Activated CD4-positive, alpha-beta T cell treated with anti-CD3 and anti-CD28 coated beads, Interleukin-2, amount 10 ng/mL, durations not matched to agents 7 days and 5 days (primary cell): ENCODE measurements around the gene TUBB. TPM values are rescaled to one million over a fixed set of nuclear protein-coding genes. Genes with fewer than 3 reads are reported as not detected.
"Not testable (repeated sequence)": the region's sequence is repeated elsewhere in the genome, so short reads cannot be mapped to it uniquely, and the experiment has no call there.

ENCODE experiments used
- CTCF ChIA-PET: fragments of 350-600 bp; sonication (Branson Sonifier 250); formaldehyde crosslinking; loops from one replicate; lab custom pipeline; 2021; ENCODE audit warnings: antibody characterized with exemption; lab: Charles Lee
- POLR2A ChIA-PET: fragments of 350-600 bp; sonication (Branson Sonifier 250); formaldehyde crosslinking; loops from one replicate; lab custom pipeline; 2021; ENCODE audit warnings: antibody characterized with exemption; lab: Charles Lee
- DNase-seq: peaks from one replicate; pipeline ENCODE4 v3.0.0-alpha.2; 2020
- H3K27ac Mint-ChIP-seq: one replicate; pipeline ENCODE4 v1.8.0; 2021; ENCODE audit warnings: mild to moderate bottlenecking, moderate library complexity, mixed read lengths
- H3K27me3 Mint-ChIP-seq: one replicate; pipeline ENCODE4 v1.8.0; 2021; ENCODE audit warnings: mixed read lengths
- H3K36me3 Mint-ChIP-seq: one replicate; pipeline ENCODE4 v1.8.0; 2021; ENCODE audit warnings: low read depth, mixed read lengths
- H3K4me1 Mint-ChIP-seq: one replicate; pipeline ENCODE4 v1.8.0; 2021; ENCODE audit warnings: mixed read lengths
- H3K4me3 Mint-ChIP-seq: one replicate; pipeline ENCODE4 v1.8.0; 2021; ENCODE audit warnings: mild to moderate bottlenecking, moderate library complexity, mixed read lengths
- H3K9me3 Mint-ChIP-seq: one replicate; pipeline ENCODE4 v1.8.0; 2021; ENCODE audit warnings: mixed read lengths
- total RNA-seq, 2 experiments: library from RNA; stranded (reverse); gene quantifications; one replicate each; pipeline ENCODE4 v1.2.3, GENCODE V29; 2021

TUBB gene
- total RNA-seq, 2 experiments from 2014 or later = 1,494 to 1,661 TPM

- H3K27me3 Mint-ChIP-seq = no peaks in the 10 kb centered on the region
- ChIA-PET CTCF (interaction anchor here (0.7 to 21.4 kb wide), 32 partner anchors 9 to 258 kb away, joined by 3 to 476 read pairs (median 4); partner anchors contain the start of genes DHX16 and NRM), POLR2A (interaction anchor here (0.6 to 2.3 kb wide), 2 partner anchors 43 to 108 kb away, joined by 3 to 16 read pairs; no protein-coding TSS in a partner anchor)
- H3K27ac Mint-ChIP-seq = peak overlapping the region; percentile 97
- peaks cover 56% of the 10 kb centered on the region for H3K4me1 Mint-ChIP-seq
- H3K4me3 Mint-ChIP-seq = peak overlapping the region; percentile 97
- H3K9me3 Mint-ChIP-seq = no peaks in the 10 kb centered on the region
- peaks cover 65% of the 10 kb centered on the region for H3K36me3 Mint-ChIP-seq
- peak; percentile 83 for DNase-seq
Observed at GRCh38 chr6:30722280-30723112, 2.3 kb downstream of the TUBB start.

- H3K4me1 Mint-ChIP-seq = peaks cover 59% of the 10 kb centered on the region
- CTCF ChIA-PET = interaction anchor here (0.7 to 21.4 kb wide), 18 partner anchors 8 to 232 kb away, joined by 3 to 476 read pairs (median 7); partner anchors contain the start of genes DHX16 and NRM
- POLR2A ChIA-PET = interaction anchor here (0.6 kb wide), 1 partner anchor 103 kb away, joined by 3 read pairs; no protein-coding TSS in a partner anchor
- not testable (repeated sequence) for H3K27me3 Mint-ChIP-seq, H3K9me3 Mint-ChIP-seq, H3K27ac Mint-ChIP-seq, DNase-seq
- peaks cover 70% of the 10 kb centered on the region for H3K36me3 Mint-ChIP-seq
- peak overlapping the region; percentile 97 for H3K4me3 Mint-ChIP-seq
Observed at GRCh38 chr6:30723159-30723842, 3.1 kb downstream of the TUBB start.

- DNase-seq, H3K9me3 Mint-ChIP-seq, POLR2A ChIA-PET, H3K27me3 Mint-ChIP-seq: not testable (repeated sequence)
- CTCF ChIA-PET = interaction anchor here (1.8 to 21.4 kb wide), 6 partner anchors 12 to 182 kb away, joined by 5 to 476 read pairs (median 17); partner anchors contain the start of gene DHX16
- Mint-ChIP-seq H3K27ac (peak overlapping the region; percentile 76), H3K36me3 (peaks cover 75% of the 10 kb centered on the region), H3K4me3 (peak overlapping the region; percentile 97), H3K4me1 (peaks cover 52% of the 10 kb centered on the region)
Observed at GRCh38 chr6:30723843-30724741, 3.9 kb downstream of the TUBB start.

DNA sequence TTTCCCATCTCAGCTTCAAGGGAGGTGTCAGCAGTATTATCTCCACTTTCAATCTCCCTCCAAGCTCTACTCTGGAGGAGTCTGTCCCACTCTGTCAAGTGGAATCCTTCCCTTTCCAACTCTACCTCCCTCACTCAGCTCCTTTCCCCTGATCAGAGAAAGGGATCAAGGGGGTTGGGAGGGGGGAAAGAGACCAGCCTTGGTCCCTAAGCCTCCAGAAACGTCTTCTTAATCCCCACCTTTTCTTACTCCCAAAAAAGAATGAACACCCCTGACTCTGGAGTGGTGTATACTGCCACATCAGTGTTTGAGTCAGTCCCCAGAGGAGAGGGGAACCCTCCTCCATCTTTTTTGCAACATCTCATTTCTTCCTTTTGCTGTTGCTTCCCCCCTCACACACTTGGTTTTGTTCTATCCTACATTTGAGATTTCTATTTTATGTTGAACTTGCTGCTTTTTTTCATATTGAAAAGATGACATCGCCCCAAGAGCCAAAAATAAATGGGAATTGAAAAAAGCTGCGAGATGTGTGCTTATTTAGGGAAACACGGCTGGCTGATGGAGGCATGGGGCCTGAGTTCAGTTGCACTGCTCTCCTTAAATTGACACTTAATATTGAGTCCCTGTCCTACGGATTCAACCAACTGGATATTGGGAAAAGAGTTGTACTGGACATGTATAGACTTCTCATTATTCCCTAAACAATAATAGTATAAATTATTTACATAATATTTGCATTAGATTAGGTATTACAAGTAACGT is 4.9 kb downstream of the TUBB start:
- H3K36me3 Mint-ChIP-seq = peaks cover 82% of the 10 kb centered on the region
- H3K4me3 Mint-ChIP-seq = no peak overlapping the region

GRCh38 chr6:30725713-30726505 is 5.8 kb downstream of the TUBB start:
- ChIA-PET POLR2A (no interaction called here), CTCF (interaction anchor here (21.4 kb wide), 1 partner anchor 46 kb away, joined by 476 read pairs; no protein-coding TSS in a partner anchor)
- peaks cover 84% of the 10 kb centered on the region for H3K36me3 Mint-ChIP-seq
- peak overlapping the region; percentile 77 for H3K27ac Mint-ChIP-seq
- H3K27me3 Mint-ChIP-seq = no peaks in the 10 kb centered on the region
- no peak for DNase-seq
- H3K9me3 Mint-ChIP-seq = no peaks in the 10 kb centered on the region
- peak overlapping the region; percentile 32 for H3K4me3 Mint-ChIP-seq
- H3K4me1 Mint-ChIP-seq = peaks cover 55% of the 10 kb centered on the region

More for the DNA sequence above, 4.9 kb downstream of the TUBB start:
- ChIA-PET CTCF (interaction anchor here (4.1 to 21.4 kb wide), 2 partner anchors 11 to 45 kb away, joined by 40 to 476 read pairs; no protein-coding TSS in a partner anchor), POLR2A (no interaction called here)
- no peaks in the 10 kb centered on the region for H3K27me3 Mint-ChIP-seq
- H3K9me3 Mint-ChIP-seq = no peaks in the 10 kb centered on the region
- H3K27ac Mint-ChIP-seq = peak overlapping the region; percentile 14
- H3K4me1 Mint-ChIP-seq = peaks cover 47% of the 10 kb centered on the region
- DNase-seq = no peak

GRCh38 chr6:30726506-30727413 is 6.6 kb downstream of the TUBB start:
- Mint-ChIP-seq H3K9me3 (no peaks in the 10 kb centered on the region), H3K4me3 (no peak overlapping the region), H3K27me3 (no peaks in the 10 kb centered on the region), H3K27ac (no peak overlapping the region), H3K36me3 (peaks cover 82% of the 10 kb centered on the region), H3K4me1 (peaks cover 63% of the 10 kb centered on the region)
- ChIA-PET CTCF (interaction anchor here (2.0 to 21.4 kb wide), 2 partner anchors 15 to 47 kb away, joined by 4 to 476 read pairs; partner anchors contain the start of gene FLOT1), POLR2A (no interaction called here)
- no peak for DNase-seq

DNA sequence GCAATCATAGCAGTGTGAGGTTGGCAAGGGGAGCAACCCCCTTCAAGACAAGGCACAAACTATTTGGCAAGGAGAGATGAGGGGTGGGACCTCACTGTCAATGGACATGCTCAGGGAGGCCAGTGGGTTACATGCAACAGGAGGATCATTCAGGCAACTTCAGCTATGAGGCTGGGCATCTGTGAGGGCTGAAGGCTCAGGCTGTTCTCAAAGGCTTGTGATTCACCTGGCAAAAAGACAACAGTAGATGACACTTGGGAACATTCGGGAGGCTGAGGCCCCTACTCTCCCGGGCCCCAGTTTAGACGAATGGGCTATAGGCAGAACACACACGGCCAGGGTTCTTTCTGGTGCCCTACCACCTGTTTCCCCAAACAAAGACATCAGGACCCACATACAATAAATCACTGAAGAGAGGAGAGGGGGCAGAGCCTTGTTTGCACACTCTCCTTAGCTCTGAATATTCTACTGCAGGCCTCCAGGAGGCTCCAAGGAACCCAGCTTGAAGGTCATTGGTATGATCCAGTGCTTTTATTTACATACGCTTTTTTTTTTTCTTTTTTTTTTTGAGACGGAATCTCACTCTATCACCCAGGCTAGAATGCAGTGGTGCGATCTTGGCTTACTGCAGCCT is 7.9 kb downstream of the TUBB start:
- H3K36me3 Mint-ChIP-seq = peaks cover 77% of the 10 kb centered on the region
- POLR2A ChIA-PET = interaction anchor here (0.6 to 1.0 kb wide), 2 partner anchors 28 to 48 kb away, joined by 4 to 9 read pairs; no protein-coding TSS in a partner anchor

GRCh38 chr6:30730601-30731435 is 10.7 kb downstream of the TUBB start:
- peaks cover 65% of the 10 kb centered on the region for H3K36me3 Mint-ChIP-seq
- CTCF ChIA-PET = interaction anchor here (0.5 to 21.4 kb wide), 59 partner anchors 9 to 931 kb away, joined by 3 to 476 read pairs (median 5); partner anchors contain the start of genes ABCF1, ATAT1, DDR1 and DHX16
- DNase-seq = peak; percentile 90

More for the DNA sequence above, 7.9 kb downstream of the TUBB start:
- no peak for DNase-seq
- CTCF ChIA-PET = interaction anchor here (0.6 to 21.4 kb wide), 4 partner anchors 14 to 71 kb away, joined by 4 to 476 read pairs (median 4); partner anchors contain the start of gene FLOT1
- Mint-ChIP-seq H3K4me1 (peaks cover 70% of the 10 kb centered on the region), H3K4me3 (no peak overlapping the region), H3K27ac (peak overlapping the region; percentile 54), H3K27me3 (no peaks in the 10 kb centered on the region), H3K9me3 (no peaks in the 10 kb centered on the region)

More at GRCh38 chr6:30730601-30731435, 10.7 kb downstream of the TUBB start:
- H3K4me3 Mint-ChIP-seq = peak overlapping the region; percentile 6
- H3K9me3 Mint-ChIP-seq = no peaks in the 10 kb centered on the region
- H3K27ac Mint-ChIP-seq = peak overlapping the region; percentile 22
- peaks cover 61% of the 10 kb centered on the region for H3K4me1 Mint-ChIP-seq
- no peaks in the 10 kb centered on the region for H3K27me3 Mint-ChIP-seq
- POLR2A ChIA-PET = interaction anchor here (0.6 to 1.4 kb wide), 4 partner anchors 47 to 123 kb away, joined by 3 to 7 read pairs (median 6); no protein-coding TSS in a partner anchor
